Measurements from ENCODE around the gene N4BP2L2.

DNA sequence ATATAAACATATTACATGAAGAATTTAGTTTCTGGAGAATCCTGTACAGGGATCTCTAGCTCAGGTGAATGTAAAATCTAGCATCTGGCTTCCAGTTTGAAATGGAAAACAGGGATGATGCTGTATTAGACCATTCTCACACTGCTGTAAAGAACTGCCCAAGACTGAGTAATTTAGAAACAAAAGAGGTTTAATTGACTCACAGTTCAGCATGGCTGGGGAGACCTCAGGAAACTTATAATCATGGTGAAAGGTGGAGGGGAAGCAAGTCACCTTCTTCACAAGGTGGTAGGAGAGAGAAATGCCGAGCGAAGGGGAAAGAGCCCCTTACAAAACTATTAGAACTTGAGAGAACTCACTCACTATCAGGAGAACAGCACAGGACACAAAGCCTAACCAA is 17.0 kb upstream of the N4BP2L2 start:
- TF ChIP-seq YY1 (IDR thresholded peaks at IDR 0.05; ENCODE audit: insufficient read depth, insufficient read length) = no peak
- TF ChIP-seq SUZ12 (IDR thresholded peaks at IDR 0.05; ENCODE audit: extremely low read depth, insufficient read depth, insufficient read length) = no peak
